ENCODE results near the gene ARID1B.

Gene ARID1B

DNA sequence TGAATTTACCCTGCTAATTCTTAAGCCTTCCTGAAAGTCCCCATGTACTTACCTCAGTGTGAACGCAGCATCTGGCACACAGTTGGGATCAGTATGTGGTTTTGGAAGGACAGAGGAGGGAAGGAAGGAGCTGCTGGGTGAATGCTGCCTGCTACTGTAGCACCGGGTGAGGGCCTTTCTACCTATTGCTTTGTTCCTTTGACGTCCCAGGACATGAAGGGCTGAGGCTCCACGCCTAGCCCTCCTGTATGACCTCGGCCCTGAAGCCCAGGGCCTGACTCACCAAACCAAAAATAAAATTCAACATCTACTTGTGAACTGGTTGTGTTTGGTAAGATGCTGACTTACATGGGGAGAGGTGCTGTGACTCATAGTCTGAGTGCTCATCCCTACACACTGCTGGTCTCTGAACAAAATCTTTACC, 51.1 kb downstream of the ARID1B start:
- no peak for DNase-seq

DNA sequence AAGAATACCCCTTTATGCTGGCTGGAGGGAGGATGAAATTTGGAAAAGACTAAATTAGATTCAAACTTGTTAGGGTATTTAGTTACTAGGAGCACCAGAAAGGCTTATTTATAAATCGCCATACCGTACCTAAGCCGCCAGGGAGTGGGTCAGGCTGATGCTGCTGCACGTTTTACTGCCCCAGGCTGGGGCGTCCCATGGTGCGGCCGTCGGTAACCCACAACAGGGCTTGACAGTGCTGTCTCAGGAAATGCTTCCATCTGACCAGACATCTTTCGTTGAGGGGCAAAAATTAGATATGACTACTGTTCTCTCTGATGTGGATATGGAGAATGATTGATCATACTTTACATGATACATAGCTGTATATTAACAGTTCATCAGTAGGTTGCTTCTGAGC, 52.9 kb downstream of the ARID1B start:
- DNase-seq = no peak

DNA sequence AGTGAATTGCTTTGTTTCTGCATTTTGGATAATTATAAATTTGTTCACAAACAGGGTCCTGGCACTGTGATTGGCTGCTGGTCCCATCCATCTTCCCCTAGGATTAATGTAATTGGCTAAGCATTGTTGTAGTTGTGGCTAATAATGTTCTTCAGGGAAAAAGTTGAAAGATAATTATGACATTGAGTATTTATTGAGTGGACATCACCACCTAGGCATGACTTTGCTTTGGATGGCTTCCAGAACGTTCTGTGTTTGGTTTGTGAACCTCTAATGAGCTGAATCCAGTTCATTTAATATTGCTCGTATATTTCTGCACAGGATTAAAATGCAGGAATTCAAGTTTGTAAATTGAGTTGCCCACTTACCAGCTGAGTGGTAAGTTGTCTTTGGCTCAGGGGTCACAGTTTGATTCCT, 55.1 kb downstream of the ARID1B start:
- no peak for DNase-seq

DNA sequence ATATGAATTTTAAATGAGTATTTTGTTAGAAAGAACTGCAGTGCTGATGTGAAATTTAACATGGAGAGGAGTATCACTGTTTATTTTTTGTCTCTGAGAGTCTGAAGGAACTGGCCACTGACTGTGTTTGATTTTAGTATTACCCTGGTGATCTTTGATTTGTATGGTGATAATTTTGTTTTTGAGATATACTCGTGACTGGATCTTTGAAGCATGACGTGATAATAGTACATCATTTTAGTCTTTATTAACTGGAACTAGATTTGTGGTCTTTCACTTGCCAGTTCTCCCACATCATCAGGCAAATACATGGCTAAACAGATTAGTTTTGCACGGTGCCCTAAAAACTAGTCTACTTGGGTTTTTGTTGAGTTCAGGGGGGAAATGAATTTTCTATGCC, 55.5 kb downstream of the ARID1B start:
- DNase-seq = no peak

DNA sequence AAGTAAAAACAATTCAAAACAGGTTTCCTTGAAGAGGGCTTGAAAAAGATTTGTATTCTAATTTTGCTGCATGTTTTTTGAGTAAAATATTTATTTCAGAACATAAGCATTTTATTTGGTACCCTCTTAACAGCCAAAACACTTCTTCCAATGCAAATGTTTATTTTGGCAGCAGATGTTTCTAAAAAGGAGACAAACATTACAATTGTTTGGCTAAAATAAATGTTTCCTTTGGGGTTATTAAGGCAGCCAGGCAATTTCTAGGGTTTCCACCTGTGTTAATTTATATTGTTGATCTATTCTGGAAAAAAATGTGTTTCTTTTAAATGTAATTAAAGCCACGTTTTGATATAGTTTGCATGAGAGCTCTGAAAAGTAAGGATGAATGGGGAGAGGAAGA, 56.6 kb downstream of the ARID1B start:
- DNase-seq = no peak

DNA sequence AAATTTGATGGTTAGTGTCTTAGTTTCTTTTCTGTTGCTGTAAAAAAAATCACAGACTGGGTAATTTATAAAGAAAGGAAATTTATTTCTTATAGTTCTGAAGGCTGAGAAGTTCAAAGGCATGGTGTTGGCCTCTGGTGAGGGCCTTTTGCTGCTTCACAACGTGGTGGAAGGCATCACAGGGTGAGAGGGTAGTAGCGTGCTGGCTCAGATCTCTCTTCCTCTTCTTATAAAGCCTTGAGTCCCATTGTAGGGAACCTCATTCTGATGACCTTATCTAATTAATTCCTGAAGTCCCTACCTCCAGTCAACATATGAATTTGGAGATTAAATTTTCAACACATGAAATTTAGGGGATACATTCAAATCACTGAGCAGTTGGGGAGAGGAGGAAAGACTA, 62.0 kb downstream of the ARID1B start:
- DNase-seq = no peak

DNA sequence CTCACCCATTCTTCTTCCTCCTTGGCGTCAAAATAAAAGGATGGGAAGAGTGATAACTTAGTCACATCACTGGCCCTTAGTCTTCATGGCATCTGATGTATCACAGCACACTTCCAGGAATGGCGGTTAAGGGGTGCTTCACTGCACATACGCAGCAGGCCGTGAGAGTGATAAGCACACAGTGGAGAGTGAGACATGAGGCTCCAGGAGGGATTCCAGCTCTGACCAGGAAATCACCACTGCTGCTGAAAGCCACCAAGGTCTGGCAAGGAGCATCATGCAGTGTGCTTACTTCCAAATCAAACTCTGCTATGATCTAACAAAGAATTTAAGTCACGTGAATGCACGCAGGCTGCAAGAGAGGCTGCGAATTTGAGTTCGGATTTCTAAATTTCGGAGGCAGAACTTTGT, 62.4 kb downstream of the ARID1B start:
- no peak for DNase-seq

DNA sequence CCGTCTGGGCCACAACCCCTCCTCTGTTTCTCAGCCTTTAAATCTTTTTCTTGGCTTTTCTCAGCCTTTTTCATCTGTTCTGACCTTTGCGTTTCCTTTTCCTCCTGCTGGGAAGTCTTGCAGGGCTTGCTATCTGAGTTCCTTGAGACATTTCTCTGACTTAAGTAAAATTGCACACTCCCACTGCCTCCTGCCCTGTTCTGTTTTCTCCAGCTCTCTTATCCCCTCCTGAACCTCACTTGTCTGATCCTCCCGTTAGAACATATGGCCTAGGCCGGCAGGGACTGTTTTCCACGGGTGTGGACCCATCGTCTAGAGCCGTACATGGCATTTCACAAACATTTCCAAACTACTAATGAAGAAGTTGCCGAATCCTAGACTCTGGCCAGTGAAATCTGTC, 63.0 kb downstream of the ARID1B start:
- DNase-seq = no peak

DNA sequence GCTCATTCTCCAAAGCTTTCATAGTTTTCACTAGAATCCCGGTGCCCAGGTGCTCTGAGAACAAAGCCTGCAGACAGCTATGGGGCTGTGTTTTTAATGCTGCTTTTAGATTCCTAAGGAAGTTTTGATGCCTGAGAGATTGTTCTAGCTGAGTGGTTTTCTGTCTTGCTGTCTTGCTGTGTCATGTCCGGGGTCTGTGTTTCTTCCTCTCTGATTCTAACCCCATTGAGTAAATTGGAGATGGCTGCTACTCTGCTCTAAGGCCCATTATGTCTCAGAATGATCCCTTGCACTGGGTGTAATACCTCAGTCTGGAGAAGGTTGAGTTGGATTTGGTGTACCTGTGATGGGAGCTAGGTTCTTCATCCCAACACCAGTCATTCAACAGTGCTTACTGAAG, 63.4 kb downstream of the ARID1B start:
- DNase-seq = no peak

DNA sequence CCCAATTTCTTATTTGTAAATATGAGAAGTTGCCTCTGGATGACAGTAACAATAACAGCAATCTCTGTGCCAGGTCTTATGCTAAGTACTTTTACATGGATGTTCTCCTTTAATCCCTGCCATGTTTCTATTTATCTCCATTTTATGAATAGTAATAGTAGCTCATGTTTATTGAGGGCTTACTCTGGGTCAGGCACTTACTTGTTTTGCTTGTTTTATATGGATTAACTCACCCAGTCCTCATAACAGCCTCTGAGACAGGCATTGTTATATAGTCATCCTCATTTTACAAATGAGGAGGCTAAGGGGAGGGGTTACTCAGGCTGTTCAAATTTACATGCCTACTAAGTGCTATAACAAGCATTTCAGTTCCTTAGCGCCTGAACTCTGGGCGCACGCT, 64.3 kb downstream of the ARID1B start:
- no peak for DNase-seq

DNA sequence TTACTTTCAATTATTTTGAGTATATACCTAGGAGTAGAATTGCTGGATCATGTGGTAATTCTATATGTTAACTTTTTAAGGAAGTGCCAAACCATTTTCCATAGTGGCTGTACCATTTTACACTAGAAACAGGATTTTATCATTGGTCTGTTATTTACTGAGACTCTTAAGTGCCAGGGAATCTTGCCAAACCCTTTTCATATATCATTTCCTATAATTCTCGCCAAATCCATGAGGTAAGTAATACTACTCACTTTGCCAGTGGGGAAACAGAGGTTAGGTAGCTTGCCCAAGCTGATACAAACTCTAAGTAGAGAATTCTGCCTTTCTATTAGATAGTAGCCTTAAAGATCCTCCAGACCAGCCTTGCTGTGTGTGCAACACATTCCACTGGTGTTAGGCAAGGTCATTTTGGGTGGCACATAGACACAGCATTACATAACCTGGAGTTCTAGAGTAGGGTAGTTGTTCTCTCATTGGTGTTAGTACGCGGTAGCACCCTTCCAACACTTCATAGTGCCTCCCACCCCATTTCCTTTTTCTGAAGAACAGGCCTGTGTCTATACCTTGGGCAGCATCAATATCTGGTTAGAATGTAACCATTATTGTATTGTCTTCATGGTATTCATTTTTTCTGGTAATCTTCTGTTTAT, 65.5 kb downstream of the ARID1B start:
- no peak for DNase-seq

DNA sequence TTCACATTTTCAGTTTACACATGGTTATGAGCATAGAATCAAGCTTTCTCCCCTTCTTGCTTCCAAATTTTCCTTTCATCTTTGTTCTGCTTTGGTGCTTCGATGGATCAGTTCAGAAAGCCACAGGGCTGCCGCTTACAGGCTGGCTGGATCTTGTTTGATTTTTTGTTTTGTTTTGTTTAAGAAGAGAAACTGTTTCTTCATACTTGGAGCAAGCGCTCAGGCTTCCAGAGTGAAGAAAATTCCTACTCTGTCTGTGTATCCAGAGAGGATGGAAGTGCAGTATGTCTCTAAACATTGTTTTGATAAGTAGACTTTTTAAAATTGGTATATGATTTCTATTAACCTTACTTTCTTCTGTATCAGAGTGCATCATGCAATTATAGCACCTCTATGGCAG, 66.9 kb downstream of the ARID1B start:
- no peak for DNase-seq

DNA sequence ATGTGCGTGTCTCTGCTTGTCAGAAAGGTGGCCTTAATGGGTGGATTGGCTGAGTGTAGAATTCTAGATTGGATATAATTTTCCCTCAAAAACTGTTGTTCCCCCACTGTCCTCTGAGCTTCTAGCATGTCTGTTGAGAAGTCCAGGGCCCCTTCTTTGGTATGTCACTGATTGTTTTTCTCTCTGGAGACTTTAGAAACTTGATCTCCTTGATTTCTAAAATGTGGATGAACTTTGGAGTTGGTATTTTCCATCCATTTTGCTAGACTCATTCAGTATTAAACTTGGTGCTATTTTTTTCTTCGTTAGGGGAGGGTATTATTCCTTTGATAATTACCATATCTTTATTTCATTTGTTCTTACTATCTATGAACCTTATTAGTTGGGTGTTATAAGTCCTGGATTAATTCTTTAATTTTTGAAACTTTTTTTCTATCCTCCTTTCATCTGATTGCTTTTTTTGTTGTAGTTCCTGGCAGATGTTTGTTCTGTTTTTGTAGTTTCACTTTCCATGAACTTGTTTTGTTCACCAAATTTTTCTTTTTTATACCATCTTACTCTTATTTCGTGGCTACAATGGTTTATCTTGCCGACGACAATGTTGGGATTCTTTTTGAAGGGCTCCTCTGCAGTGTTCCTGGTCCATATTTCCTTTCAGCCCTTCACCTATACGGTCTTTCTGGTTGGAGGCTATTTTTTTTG, 68.4 kb downstream of the ARID1B start:
- DNase-seq = no peak

DNA sequence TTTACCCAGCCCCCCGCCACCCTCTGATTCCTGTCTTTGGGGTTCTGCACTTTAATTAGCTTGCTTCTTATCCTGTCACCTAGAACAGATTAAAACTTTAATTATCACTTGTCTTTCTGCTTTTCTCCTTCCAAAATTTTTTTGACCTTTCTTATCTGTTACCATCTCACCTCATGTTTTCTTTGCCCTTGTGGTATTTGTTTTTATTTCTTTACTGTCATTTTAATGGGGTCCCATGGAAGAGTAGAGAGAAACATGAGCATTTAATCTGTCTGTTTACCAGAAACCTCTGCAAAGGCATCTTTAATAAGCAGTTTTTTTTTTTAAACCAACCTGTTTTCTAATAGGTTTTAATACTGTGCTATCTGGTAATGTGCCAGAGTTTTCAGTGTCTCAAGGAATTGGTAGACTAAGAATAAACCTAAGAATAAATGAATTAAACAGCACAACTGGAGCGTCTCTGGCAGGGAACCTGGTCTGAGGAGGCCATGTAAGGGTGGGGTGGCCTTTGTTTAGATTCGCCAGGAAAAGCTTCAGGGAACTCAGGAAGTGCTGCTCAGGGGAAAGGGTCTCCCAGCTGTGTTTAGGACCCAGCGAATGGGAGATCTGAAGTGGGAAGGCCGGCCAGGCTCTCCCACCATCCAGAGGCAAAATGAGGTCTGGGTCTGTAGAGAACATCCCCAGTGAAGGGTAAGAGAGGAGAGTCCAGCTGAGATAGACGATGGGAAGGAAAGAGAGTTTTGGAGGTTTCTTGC, 69.8 kb downstream of the ARID1B start:
- no peak for DNase-seq

DNA sequence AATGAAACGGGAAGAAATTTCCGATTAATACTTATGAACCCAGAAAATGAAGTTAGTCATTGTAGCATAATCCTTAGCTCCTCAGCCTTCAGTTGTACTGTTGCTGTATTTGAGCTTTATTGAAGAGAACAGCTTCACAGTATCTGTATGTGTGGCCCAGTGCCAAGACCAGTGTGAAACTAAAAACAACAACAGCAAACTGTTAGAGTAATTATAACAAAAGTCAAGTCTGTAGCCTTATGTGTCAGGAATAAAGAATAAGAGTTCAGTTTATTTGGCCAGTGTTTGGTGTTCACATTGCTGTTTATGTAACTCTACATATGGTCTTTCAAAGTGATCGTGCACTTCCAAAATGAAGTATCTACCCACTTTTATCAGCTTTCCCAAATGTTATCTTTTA, 70.9 kb downstream of the ARID1B start:
- no peak for DNase-seq

DNA sequence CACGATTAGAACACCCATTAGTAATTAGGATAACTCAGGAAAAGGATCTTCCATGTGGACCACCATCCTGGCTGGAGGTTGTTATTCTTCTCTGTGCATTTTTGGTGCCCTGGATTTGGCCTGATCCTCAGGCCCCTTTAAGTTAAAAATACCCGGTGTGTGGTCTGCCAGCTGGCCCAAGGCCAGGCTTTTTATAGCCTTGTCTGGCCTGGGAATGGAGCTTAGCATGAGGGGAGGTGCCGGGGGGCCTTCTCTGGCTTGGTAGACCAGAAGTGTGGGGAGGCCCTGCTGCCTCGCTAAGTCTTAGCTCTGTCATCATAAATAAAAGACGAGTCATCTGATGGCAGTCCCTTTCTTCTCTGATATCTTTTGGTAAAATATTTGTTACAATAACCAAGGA, 71.4 kb downstream of the ARID1B start:
- no peak for DNase-seq

DNA sequence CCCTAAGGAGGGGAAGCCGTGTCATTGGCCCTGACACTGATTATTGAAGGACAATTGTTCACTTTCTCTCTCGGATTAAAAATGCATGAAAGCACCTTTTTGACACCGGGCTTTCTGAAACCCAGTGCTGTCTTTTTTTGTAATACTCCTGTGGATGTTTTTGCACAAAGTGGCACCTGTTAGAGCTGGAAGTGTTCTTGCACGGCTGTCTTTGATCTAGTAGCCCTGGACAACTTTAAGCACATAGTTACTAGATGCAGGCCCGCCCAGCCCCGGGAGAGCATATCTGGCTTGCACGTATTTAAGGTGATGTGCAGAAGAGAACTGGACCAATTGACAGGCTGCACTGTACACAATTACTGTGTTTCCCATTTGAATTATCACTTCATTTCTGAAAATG, 72.6 kb downstream of the ARID1B start:
- DNase-seq = no peak

DNA sequence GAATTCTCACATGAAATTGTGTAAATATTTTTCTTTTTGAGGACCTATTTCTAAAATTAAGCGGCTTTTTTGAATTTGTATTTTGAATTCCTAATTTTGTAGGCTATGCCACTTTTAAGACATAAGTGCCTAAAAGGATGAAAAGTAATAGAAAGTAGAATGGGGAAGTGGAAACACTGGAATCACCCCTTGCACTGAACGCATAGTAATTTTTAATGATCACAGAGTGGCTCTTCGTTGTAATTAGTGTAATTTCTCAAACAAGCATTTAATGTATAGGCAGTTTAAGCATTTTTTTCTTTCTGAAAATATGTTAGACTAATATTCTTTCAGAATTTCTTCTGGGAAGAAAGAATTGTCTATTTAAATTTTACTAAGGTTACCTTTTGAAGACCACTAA, 73.2 kb downstream of the ARID1B start:
- DNase-seq = no peak

DNA sequence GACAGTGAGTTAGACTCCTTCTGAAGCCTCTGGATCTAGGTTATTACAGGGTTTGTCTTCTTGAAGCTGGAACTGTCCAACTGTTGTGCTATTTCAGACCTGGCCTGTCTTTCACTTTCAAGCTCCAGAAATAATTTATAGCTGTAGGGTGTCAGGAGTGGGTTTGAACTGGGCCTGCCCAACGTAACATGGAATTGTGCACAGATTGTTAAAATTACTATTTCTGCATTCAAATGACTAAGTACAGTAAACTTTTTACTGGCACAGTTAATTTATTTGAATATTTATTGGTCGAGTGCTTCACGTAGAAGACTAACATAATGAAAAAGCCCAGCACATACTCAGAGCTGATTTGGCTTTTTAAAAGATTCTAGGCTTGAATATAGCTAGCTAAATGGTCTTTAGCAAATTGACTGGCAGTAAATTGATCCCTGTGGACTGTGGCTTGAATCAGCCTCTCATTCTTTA, 74.3 kb downstream of the ARID1B start:
- no peak for DNase-seq

DNA sequence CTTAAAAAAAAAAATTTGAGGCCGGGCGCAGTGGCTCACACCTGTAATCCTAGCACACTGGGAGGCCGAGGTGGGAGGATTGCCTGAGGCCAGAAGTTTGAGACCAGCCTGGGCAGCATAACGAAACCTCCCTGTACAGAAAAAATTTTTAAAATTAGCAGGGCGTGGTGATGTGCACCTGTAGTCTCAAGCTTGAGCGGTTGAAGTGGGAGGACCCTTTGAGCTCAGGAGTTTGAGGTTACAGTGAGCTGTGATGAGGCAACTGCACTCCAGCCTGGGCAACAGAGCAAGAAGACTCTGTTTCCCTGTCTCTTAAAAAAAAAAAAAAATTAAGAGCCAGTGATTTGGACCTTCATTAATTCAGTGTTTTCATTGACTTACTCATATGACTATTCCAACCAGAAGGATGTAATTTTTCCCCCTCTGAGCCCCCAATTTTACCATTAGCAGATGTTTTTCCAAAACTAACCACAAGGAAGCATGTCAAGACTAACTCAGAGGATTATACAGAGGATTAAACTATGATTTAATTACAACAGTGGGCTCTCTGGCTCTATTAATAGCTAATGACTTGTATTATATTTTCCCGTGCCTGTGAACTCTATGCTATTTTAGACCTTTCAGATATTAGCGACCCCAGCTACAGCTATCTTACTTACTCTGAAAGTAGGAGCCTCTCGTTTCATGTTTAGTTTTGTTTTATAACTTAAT, 75.1 kb downstream of the ARID1B start:
- DNase-seq = no peak

DNA sequence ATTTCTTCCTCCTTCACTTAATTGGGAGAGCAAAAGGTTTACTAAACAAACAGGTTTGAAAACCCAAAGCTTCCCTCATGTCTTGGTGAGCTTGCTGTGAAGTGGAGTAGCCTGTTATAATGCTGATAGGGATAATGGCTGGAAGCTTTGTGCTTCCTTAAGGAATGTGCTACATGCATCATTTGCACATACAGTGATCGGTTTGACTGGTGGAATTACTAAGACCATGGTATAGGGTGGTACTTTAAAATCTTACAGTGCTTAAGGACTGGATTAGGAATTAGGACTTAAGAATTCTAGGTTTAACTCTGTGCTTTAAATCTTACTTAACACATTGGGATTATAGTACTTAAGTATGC, 75.7 kb downstream of the ARID1B start:
- no peak for DNase-seq

DNA sequence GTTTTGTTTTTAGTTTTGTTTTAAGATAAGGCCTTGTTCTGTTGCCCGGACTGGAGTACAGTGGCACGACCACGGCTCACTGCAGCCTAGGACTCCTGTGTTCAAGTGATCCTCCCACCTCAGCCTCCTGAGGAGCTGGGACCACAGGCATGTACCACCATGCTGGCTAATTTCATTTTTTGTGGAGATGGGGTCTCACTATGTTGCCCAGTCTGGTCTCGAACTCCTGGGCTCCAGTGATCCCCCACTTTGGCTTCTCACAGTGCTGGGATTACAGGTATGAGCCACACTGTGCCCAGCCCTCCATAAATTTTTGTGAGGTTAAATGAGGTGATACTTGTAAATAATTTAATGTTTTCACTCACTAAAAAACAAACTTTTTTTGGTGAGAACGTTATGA, 76.6 kb downstream of the ARID1B start:
- no peak for DNase-seq

DNA sequence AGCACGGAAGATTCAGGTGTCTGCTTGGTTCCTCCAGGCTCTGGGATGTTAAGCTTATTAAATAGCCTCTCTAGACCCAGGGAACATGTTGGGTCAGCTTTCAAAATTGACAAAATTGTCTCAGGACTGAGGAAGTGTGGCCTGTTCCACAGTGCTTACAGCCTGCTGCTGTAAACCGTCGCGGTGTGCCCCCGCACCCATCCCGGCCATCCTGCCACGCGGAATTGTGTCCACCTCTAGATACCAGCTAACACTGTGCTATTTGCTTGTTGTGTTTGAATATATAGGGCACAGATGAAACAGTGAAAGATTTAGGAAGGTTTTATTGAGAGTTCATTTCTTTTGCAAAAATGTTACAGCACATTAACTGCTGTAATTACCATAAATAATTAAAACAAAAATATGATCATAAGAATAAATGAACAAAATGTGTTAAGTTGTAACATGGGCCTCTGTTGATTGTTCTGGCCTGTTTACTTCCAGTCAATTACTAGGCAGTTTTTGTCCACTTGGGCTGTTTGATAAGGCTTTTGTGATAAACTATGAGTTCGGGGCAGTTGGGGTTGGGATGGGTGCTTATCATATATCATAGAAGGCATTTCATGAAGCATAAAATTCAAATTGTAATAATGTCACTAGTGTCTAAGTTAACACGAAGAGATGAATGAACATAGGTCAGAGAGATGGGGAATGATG, 77.4 kb downstream of the ARID1B start:
- DNase-seq = no peak
